K562 (cell line): Measurements from ENCODE around the gene LZTS3. TPM values are rescaled to one million over a fixed set of nuclear protein-coding genes. Genes with fewer than 3 reads are reported as not detected.

Experiments
- ATAC-seq: fragments of 200-7000 bp; cut with Tn5 transposase; 3 replicates; pipeline ENCODE4 v1.9.1; 2020; ENCODE audit warnings: moderate library complexity
- BruUV-seq: library from RNA; stranded (reverse); fragments of 400-500 nt; replicated peaks from 2 replicates; lab custom pipeline; 2021; lab: Mats Ljungman, UMichigan
- CTCF ChIA-PET: fragments of 300-600 bp; formaldehyde crosslinking; extraction: SDS; loops from one replicate; lab custom pipeline; 2021; ENCODE audit warnings: low intra/inter-chr PET ratio; lab: Yijun Ruan, JAX
- POLR2A ChIA-PET: fragments of 300-600, 350-650 bp; sonication (Branson Sonifier 250); formaldehyde crosslinking; extraction: SDS; loops from one replicate; lab custom pipeline; 2021; ENCODE audit warnings: antibody characterized with exemption, inconsistent platforms; lab: Yijun Ruan, JAX
- DNase-seq, 4 experiments: peaks; one replicate each; pipeline versions ENCODE4 v3.0.0 to v3.0.0-alpha.2; 2011 to 2018; ENCODE audit warnings: low spot score in 3 of 4, mixed read lengths in 3 of 4; ENCODE audit errors: extremely low read depth in 1 of 4
- FAIRE-seq: peaks from 2 replicates; lab custom pipeline; 2011; peaks lifted over from hg19 to GRCh38; lab: Jason Lieb, UNC
- H2AFZ ChIP-seq: 2 replicates; pipeline ENCODE4 v1.6.0; 2011; ENCODE audit warnings: low read depth, low read length, control low read depth, inconsistent platforms
- H3K27ac ChIP-seq: fragments of 200-600 bp; 3 replicates; pipeline ENCODE4 v1.8.0; 2011; ENCODE audit warnings: low read depth, mild to moderate bottlenecking, control low read depth, inconsistent platforms, low read length, moderate library complexity, mixed read lengths; ENCODE audit errors: extremely low read depth
- H3K27me3 ChIP-seq, 2 experiments: fragments of 300-600 bp in 1 of 2; 2 replicates in 1 of 2; 3 replicates in 1 of 2; pipeline versions ENCODE4 v1.6.0 to v1.8.0; 2011; ENCODE audit warnings: inconsistent platforms in 2 of 2, low read length in 2 of 2, mild to moderate bottlenecking in 1 of 2, mixed read lengths in 1 of 2, moderate library complexity in 1 of 2; ENCODE audit not compliant: control insufficient read depth in 2 of 2, insufficient read depth in 2 of 2
- H3K36me3 ChIP-seq: fragments of 300-600 bp; 3 replicates; pipeline ENCODE4 v1.8.0; 2011; ENCODE audit warnings: mild to moderate bottlenecking, low read length, inconsistent platforms; ENCODE audit not compliant: control insufficient read depth, insufficient read depth
- H3K4me1 ChIP-seq, 2 experiments: fragments of 200-600 bp in 1 of 2; replicated peaks in 1 of 2; 2 replicates in 1 of 2; 3 replicates in 1 of 2; pipeline versions ENCODE4 v1.5.1 to v1.8.0; 2011; ENCODE audit warnings: inconsistent platforms in 2 of 2, low read length in 2 of 2, mild to moderate bottlenecking in 1 of 2, mixed read lengths in 1 of 2, moderate library complexity in 1 of 2; ENCODE audit not compliant: control insufficient read depth in 2 of 2, insufficient read depth in 2 of 2
- H3K4me2 ChIP-seq: 2 replicates; pipeline ENCODE4 v1.6.1; 2011; ENCODE audit warnings: low read length, control low read depth, inconsistent platforms, mixed read lengths; ENCODE audit not compliant: insufficient read depth
- H3K4me3 ChIP-seq: fragments of 200-600 bp; sonication (generic), shearing (Covaris generic); 2 replicates; pipeline ENCODE4 v1.5.1; 2016; ENCODE audit warnings: control low read depth, inconsistent platforms
- H3K79me2 ChIP-seq: fragments of 200-600 bp; 3 replicates; pipeline ENCODE4 v1.8.0; 2011; ENCODE audit warnings: low read length, inconsistent platforms; ENCODE audit not compliant: control insufficient read depth, insufficient read depth
- H3K9ac ChIP-seq, 2 experiments: 2 replicates each; pipeline versions ENCODE4 v1.6.0 to v1.6.1; 2011; ENCODE audit warnings: low read depth in 2 of 2, low read length in 2 of 2, control low read depth in 1 of 2, inconsistent platforms in 1 of 2, mild to moderate bottlenecking in 1 of 2, mixed read lengths in 1 of 2; ENCODE audit not compliant: insufficient read depth in 1 of 2
- H3K9me1 ChIP-seq: one replicate; pipeline ENCODE4 v1.6.0; 2011; ENCODE audit warnings: inconsistent platforms, mild to moderate bottlenecking, low read length, moderate library complexity; ENCODE audit not compliant: control insufficient read depth, insufficient read depth
- H3K9me3 ChIP-seq: replicated peaks from 2 replicates; pipeline ENCODE4 v1.5.1; 2011; ENCODE audit warnings: low read depth, low read length, inconsistent platforms; ENCODE audit not compliant: control insufficient read depth, insufficient read depth
- H4K20me1 ChIP-seq: replicated peaks from 2 replicates; pipeline ENCODE4 v1.6.1; 2011; ENCODE audit warnings: low read length, inconsistent platforms, mixed read lengths; ENCODE audit not compliant: control insufficient read depth, insufficient read depth
- ASH1L ChIP-seq: fragments of 450-650 bp; IDR thresholded peaks from 2 replicates; pipeline ENCODE4 v1.6.1; 2018; ENCODE audit warnings: borderline replicate concordance, mild to moderate bottlenecking, low read depth; ENCODE audit not compliant: partially characterized antibody
- KLF16 ChIP-seq: IDR thresholded peaks from 2 replicates; pipeline ENCODE4 v1.6.1; 2016; ENCODE audit warnings: antibody characterized with exemption
- SP1 ChIP-seq: sonication (generic); formaldehyde crosslinking; IDR thresholded peaks from 2 replicates; pipeline ENCODE4 v1.8.1; 2022; ENCODE audit warnings: mild to moderate bottlenecking, missing genetic modification reagents
- TRIM25 ChIP-seq: fragments of 450-650 bp; IDR thresholded peaks from 2 replicates; pipeline ENCODE4 v1.7.0; 2016; ENCODE audit warnings: borderline replicate concordance
- ZNF140 ChIP-seq: fragments of 250-450 bp; sonication (Bioruptor Pico); IDR thresholded peaks from 2 replicates; pipeline ENCODE4 v1.8.0; 2021; ENCODE audit warnings: moderate library complexity, mild to moderate bottlenecking, inconsistent platforms
- WGBS: fragments of 100-300 bp; shearing (Covaris generic); methylation state at CpG from one replicate; pipeline ENCODE4 v1.1.6; 2016; ENCODE audit warnings: low coverage, mixed read lengths; ENCODE audit not compliant: insufficient coverage; ENCODE audit errors: missing lambda C conversion rate; 5-methylcytosine and 5-hydroxymethylcytosine counted together
- in situ Hi-C: fragments of 300-500 bp; cut with MboI; formaldehyde crosslinking; loops from 4 replicates; pipeline ENCODE4 v1.15.0; 2018; ENCODE audit warnings: inconsistent platforms, mixed read lengths
- intact Hi-C: fragments of 100-400 bp; cut with micrococcal nuclease; formaldehyde crosslinking; loops from 2 replicates; pipeline ENCODE4 v1.14.2; 2022
- polyA plus RNA-seq, 8 experiments: library from polyadenylated mRNA; depleted of rRNA in 4 of 8; stranded (reverse) in 5 of 8; unstranded in 3 of 8; fragments of >200 nt; fragmentation: Nextera tagmentation in 2 of 8; fragmentation: Illumina TruSeq in 1 of 8; extraction: Ambion mirVana in 2 of 8; extraction: Trizol in 1 of 8; gene quantifications; 2 replicates each; pipeline versions ENCODE4 v1.2.1 to v1.2.3, GENCODE V29; 2011 to 2014; ENCODE audit warnings: inconsistent platforms in 1 of 8, missing spikeins in 1 of 8
- total RNA-seq, 7 experiments: library from RNA; depleted of rRNA in 6 of 7; stranded (reverse); fragments of >200 nt in 6 of 7; fragmentation: Illumina TruSeq in 2 of 7; extraction: Trizol in 2 of 7; gene quantifications; 2 replicates each; pipeline versions ENCODE4 v1.2.1 to v1.2.3, GENCODE V29; 2011 to 2021; ENCODE audit warnings: low replicate concordance in 1 of 7
- TF ChIP-seq, protein P1 (sequence below): fragments of 250-450 bp; sonication (Bioruptor Pico); IDR thresholded peaks from 2 replicates; pipeline ENCODE4 v1.8.0; 2021; ENCODE audit warnings: moderate library complexity, mild to moderate bottlenecking, inconsistent platforms

LZTS3 gene
- total and polyA plus RNA-seq, 9 of the 15 experiments (the other 6 are each of a cell fraction or from before 2014, with no cell fraction given), result 0.07 to 2.9 (median 2.0) TPM

DNA sequence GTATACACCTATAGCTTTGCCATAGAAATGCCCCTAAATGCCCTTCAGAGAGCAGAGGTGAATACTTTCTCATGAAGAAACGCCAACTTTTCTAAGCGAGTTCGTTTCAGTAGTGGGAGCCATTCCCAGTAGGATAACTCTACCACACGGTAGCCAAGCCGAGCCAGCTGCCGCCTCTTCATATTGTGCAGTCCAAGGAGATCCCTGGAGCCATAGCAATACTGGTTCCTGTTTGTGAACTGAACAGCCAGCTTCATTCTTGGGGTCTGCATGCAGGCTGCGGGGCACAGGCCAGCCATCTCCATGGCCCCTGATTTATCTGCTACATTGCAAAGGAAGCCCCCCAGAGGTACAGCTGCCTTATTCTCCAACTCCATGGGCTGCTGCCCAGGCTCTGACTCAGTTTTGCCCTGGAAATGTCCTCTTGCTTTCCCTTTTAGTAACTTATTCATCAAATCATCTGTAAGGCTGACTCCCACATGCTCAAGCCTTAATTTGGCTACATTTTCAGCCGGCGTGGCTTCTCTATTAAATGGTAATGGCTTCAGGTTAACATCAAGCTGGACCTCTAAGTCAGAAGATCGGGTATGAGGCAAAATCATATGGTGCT lies 26.5 kb downstream of the LZTS3 start:
- Histone ChIP-seq H3K9me3 (no peaks in the 10 kb centered on the region), H3K4me2 (no peak overlapping the region), H3K36me3 (peaks cover 47% of the 10 kb centered on the region), H4K20me1 (peaks cover 20% of the 10 kb centered on the region; the same call in 1 of the 2 replicates), H3K27me3 (no peaks in the 10 kb centered on the region), H3K9me1 (no peaks in the 10 kb centered on the region), H3K27ac (no peak overlapping the region), H3K79me2 (peaks cover 51% of the 10 kb centered on the region), H3K9ac (no peak overlapping the region), H3K4me1 (no peaks in the 10 kb centered on the region; a peak in 1 of 5 replicates), H3K4me3 (no peak overlapping the region), H2AFZ (no peak overlapping the region)
- intact Hi-C loops, result no loop called here
- BruUV-seq, result no TSS peak
- CTCF ChIA-PET, result no interaction called here
- FAIRE-seq (no peak), DNase-seq (no peak), ATAC-seq (no peak)
- TF ChIP-seq ZNF140 (CRISPR knock-in tag), result no peak
- no peak for TF ChIP-seq TRIM25
- no peak for TF ChIP-seq KLF16
- TF ChIP-seq, protein P1, sequence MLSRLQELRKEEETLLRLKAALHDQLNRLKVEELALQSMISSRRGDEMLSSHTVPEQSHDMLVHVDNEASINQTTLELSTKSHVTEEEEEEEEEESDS (CRISPR knock-in tag), result no peak
- TF ChIP-seq ASH1L, result no peak
- TF ChIP-seq SP1, result no peak
- in situ Hi-C loops, result no loop called here
- POLR2A ChIA-PET, result interaction anchor here (6.6 kb wide), 1 partner anchor 12 kb away, joined by 42 read pairs; the partner anchor contains the start of genes FASTKD5 and UBOX5
- 92% methylated on average over 10 of the region's 10 CpGs for WGBS
